GM18511 (cell line): ENCODE measurements around the gene CCR4.
"Not testable (repeated sequence)": the region's sequence is repeated elsewhere in the genome, so short reads cannot be mapped to it uniquely, and the experiment has no call there.

Experiments used
- ATAC-seq: cut with Tn5 transposase; IDR thresholded peaks from one replicate; pipeline ENCODE4 v1.9.1; 2021; ENCODE audit warnings: mild to moderate bottlenecking, moderate library complexity; ENCODE audit not compliant: unreplicated experiment

CCR4 gene

DNA sequence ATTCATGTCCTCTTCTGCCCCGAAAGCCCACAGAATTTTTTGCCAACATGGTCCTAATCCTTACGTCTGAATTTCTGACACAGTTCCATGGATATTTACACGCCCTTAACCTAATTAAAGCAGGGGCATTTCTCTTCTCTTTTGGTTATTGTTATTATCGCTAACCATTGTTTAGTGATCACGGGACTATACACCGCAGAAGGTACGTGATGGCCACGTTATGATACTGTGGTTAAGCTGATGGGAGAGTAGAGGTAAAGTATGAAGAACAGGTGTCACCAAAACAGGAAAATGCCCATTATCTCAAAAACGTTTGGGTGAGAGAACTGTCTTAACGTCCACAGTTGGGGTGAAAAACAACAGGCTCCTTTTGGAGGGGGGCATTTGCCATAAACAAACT, 26.4 kb downstream of the CCR4 start:
- ATAC-seq, result no peak

- no peak for ATAC-seq
These were observed 26.9 kb downstream of the CCR4 start for GRCh38 chr3:32978331-32978730.

- ATAC-seq, result no peak
These were observed 31.7 kb downstream of the CCR4 start for GRCh38 chr3:32983124-32983523.

GRCh38 chr3:32984918-32985317, 33.5 kb downstream of the CCR4 start:
- not testable (repeated sequence) for ATAC-seq

DNA sequence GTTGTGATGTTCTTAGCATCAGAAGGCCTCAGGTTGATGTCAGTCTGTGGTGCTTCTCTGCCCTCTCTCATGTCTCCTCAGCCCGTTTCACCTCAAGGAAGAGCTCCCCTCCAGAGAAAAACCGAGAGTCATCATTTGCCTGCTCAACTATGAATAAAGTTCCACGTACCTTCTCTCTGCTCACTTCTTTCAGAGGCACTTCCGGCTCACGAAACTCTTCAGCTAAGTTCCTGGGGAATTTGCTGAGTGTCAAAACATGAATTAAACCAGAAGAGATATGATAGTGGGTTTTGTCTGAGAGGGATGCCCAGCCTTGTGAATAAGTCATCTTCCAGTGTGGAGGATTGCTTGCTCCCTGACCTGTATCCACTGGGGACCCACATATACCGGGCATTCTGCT, 37.7 kb downstream of the CCR4 start:
- no peak for ATAC-seq

- ATAC-seq, result no peak
These were observed 38.7 kb downstream of the CCR4 start for GRCh38 chr3:32990116-32990515.

- ATAC-seq, result no peak
These were observed 40.3 kb downstream of the CCR4 start for GRCh38 chr3:32991781-32992180.

GRCh38 chr3:32992310-32992686, 40.9 kb downstream of the CCR4 start:
- peak; percentile 25 for ATAC-seq

GRCh38 chr3:32994045-32994444, 42.6 kb downstream of the CCR4 start:
- ATAC-seq, result no peak

DNA sequence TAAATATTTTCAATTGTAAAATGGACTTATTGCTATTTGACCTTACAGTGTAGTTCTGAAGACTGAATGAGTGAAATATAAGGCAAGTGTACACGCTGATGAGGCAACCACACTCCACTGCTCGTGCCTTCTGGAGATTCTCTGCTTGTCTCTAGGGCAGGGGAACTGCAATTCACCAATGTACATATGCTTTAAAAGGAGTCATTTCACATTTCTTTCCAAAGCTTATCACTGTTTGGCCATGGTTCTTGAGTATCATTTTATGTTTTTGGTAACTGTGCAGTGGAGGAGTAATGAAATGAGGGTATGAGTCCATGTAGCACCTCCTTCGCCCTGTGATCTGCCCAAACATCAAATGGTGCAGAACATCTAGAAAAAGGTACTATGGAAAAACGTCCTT, 43.7 kb downstream of the CCR4 start:
- no peak for ATAC-seq

DNA sequence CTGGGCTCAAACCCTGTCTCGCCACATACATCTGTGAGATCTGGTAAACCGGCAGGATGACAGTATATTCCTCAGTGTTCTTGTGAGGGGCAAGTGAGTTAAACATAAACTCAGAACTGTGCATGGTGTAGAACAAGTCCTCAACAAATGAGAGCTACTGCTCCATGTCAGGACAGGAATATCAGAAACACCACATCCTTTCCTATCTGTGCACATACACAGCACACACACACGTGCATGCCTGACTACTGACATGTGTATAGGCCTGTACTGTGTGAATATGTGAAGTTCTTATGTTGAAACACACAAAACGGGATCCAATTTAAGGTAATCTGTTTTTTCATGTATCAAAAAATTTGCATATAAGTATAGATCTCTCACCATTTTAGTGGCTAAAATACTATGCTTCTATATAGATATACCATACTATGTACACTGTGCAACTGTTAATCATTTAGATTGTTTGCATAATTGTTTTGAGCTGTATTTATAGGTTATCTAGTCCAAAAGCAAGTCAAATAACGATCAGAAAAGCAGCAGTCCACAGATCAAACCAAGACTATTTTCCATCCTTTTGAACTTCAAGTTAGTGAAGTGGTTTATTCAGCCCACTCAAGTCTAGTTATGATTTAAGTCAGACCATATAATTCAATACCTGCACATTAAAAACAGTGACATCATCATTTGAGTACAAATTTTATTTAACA, 44.8 kb downstream of the CCR4 start:
- no peak for ATAC-seq

DNA sequence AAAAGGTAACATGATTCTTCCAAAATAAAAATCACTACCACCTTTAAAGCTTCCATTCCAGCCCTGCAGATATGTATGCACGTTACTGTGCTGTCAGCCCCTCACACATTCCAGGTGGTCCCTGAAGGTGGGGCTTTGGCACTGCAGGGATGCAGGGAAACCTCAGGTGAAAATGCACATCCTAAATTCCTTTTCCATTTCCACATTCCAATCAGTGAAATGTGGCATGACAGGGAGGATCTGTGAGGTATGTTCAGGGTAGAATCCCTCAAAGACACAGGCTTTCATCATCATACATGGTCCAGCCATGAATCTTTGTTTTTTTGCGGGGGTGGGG, 45.3 kb downstream of the CCR4 start:
- no peak for ATAC-seq

- ATAC-seq, result no peak
These were observed 47.4 kb downstream of the CCR4 start for GRCh38 chr3:32998631-32999451.

DNA sequence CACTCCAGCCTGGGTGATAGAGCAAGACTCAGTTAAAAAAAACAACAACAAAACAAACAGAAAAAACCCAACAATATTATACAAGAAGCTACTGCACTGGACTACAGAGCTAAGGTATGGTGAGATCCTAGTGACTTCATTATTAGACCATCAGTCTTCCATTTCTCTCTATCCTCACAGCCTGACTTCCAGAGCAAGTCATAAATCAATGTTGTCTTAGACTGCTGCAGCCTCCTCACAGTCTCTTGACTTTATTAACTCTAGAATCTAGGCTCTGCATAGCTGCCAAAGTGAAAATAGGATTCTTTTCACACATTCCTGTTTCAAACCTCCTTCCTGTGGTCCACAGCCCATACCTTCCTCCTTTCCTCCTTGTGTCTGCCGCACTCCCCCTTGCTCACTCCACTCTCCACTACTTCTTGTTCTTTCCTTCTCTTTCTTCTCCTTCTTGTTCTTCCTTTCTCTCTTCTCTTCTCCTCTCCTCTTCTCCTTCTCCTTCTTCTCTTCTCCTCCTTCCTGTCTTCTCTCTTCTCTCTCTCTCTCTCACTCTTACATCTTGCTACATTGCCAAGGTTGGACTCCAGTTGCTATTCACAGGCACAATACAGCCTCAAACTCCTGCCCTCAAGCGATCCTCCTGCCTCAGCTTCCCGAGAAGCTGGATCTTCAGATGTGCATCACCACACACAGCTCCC, 49.4 kb downstream of the CCR4 start:
- no peak for ATAC-seq

GRCh38 chr3:33001889-33002288, 50.4 kb downstream of the CCR4 start:
- peak; percentile 94 for ATAC-seq

- no peak for ATAC-seq
These were observed 51.9 kb downstream of the CCR4 start for GRCh38 chr3:33003308-33003707.

- ATAC-seq, result no peak
These were observed 52.8 kb downstream of the CCR4 start for GRCh38 chr3:33004205-33004604.

- ATAC-seq, result no peak
These were observed 53.5 kb downstream of the CCR4 start for GRCh38 chr3:33004961-33005360.
